SJCRH30 (cell line): ENCODE data around the gene BLOC1S3. TPM values are rescaled to one million over a fixed set of nuclear protein-coding genes. Genes with fewer than 3 reads are reported as not detected.

Source experiments
- DNase-seq, 2 experiments: peaks; one replicate each; pipeline ENCODE4 v3.0.0-alpha.2; 2015 to 2020
- H3K27ac ChIP-seq: fragments of 250-450 bp; sonication (Bioruptor Pico); 2 replicates; pipeline ENCODE4 v1.5.1; 2020; ENCODE audit warnings: mild to moderate bottlenecking, moderate library complexity
- H3K27me3 ChIP-seq: fragments of 250-450 bp; sonication (Bioruptor Pico); 2 replicates; pipeline ENCODE4 v1.5.1; 2020; ENCODE audit warnings: mild to moderate bottlenecking, moderate library complexity
- H3K36me3 ChIP-seq: fragments of 250-450 bp; sonication (Bioruptor Pico); 2 replicates; pipeline ENCODE4 v1.5.1; 2020; ENCODE audit warnings: mild to moderate bottlenecking, moderate library complexity
- H3K4me1 ChIP-seq: fragments of 250-450 bp; sonication (Bioruptor Pico); 2 replicates; pipeline ENCODE4 v1.5.1; 2020; ENCODE audit warnings: mild to moderate bottlenecking, moderate library complexity
- H3K4me3 ChIP-seq: fragments of 250-450 bp; sonication (Bioruptor Pico); 2 replicates; pipeline ENCODE4 v1.5.1; 2020; ENCODE audit warnings: mild to moderate bottlenecking, moderate library complexity
- H3K9me3 ChIP-seq: fragments of 250-450 bp; sonication (Bioruptor Pico); replicated peaks from 2 replicates; pipeline ENCODE4 v1.5.1; 2020; ENCODE audit warnings: mild to moderate bottlenecking, moderate library complexity
- total RNA-seq: library from RNA; depleted of rRNA; stranded (reverse); fragments of >200 nt; shearing (Covaris generic); gene quantifications from 2 replicates; pipeline ENCODE4 v1.2.3, GENCODE V29; 2014

The BLOC1S3 gene
- total RNA-seq, 1 experiment from 2014 or later, result 2.1 TPM

DNA sequence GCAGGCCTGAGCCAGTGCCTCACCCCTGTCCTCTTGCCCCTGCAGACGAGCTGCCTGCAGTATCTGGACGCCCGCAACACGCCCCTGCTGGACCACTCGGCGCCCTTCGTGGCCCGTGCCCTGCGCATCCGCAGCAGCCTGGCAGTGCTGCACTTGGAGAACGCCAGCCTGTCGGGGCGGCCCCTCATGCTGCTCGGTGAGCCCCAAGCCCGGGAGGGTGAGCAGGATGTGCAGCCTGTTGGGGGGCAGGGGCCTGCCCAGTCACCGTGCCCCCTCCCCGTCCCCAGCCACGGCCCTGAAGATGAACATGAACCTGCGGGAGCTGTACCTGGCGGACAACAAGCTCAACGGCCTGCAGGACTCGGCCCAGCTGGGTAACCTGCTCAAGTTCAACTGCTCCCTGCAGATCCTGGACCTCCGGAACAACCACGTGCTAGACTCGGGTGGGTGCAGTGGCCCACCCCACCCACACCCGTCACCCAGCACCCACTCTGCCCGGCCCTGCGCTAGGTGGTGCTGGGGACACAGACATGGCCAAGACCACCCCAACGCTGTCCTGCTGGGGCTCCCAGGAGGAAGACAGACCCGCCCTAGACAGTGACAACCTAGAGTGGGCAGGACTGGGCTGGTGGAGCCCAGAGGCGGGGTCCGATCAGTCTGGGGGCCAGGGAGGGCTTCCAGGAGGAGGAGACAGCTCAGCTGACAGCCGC lies 36.4 kb upstream of the BLOC1S3 start:
- no peak overlapping the region for H3K4me3 ChIP-seq
- H3K27ac ChIP-seq, result no peak overlapping the region
- H3K27me3 ChIP-seq, result no peaks in the 10 kb centered on the region
- no peak for DNase-seq
- no peaks in the 10 kb centered on the region for H3K36me3 ChIP-seq
- no peaks in the 10 kb centered on the region for H3K9me3 ChIP-seq
- H3K4me1 ChIP-seq, result peaks cover 8% of the 10 kb centered on the region

DNA sequence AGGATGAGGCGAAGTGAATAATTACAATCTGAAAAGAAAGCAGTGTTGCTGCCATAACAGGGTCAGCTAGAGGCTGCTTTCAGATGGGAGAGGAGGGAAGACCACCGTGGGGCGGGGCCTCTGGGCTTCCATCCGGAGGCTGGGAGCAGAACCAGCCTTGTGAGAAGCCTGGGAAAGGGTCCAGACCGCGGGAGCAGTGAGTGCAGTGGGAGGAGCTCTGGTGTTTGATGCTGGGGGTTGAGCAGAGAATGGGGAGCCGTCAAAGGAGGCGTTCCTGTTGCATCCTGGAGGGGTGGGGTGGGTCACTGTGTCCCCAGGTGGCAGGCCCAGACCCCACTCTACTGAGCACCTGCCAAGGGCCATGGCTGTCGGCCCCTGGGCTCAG lies 35.9 kb upstream of the BLOC1S3 start:
- no peak overlapping the region for H3K4me3 ChIP-seq
- H3K27ac ChIP-seq, result no peak overlapping the region
- H3K36me3 ChIP-seq, result no peaks in the 10 kb centered on the region
- peaks cover 5% of the 10 kb centered on the region for H3K4me1 ChIP-seq
- DNase-seq, result no peak
- H3K27me3 ChIP-seq, result no peaks in the 10 kb centered on the region
- no peaks in the 10 kb centered on the region for H3K9me3 ChIP-seq

DNA sequence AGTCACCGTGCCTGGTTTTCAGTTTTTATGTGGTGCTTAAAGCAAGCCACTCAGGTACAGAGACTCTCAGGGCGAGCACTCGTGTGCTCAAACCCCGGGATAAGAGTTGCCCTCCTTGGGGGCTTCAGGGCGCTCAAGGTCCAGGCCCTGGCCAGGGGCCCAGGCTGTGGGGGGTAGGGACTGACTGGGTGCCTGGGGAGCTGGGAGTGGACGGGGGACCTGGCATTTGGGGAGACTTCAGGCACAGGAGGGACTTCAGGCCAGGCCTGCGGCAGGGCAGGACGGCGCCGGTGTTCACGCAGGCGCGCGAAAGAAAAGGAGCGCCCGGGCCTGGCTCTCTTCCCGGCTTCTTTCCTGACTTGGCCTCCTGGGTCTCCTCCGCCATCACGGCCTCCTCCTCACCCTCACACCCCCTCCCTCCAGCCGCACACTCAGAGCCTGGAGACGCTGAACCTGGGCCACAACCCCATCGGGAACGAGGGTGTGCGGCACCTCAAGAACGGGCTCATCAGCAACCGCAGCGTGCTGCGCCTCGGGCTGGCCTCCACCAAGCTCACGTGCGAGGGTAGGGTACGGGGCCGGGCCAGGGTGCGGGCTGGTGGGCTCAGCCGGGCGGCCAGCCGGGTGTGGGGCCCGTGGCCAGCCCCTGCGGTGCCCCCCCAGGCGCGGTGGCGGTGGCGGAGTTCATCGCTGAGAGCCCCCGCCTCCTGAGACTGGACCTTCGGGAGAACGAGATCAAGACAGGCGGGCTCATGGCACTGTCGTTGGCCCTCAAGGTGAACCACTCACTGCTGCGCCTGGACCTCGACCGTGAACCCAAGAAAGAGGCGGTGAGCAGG lies 33.9 kb upstream of the BLOC1S3 start:
- H3K4me3 ChIP-seq, result no peak overlapping the region
- H3K27me3 ChIP-seq, result no peaks in the 10 kb centered on the region
- no peaks in the 10 kb centered on the region for H3K36me3 ChIP-seq
- no peak overlapping the region for H3K27ac ChIP-seq
- H3K4me1 ChIP-seq, result no peaks in the 10 kb centered on the region
- DNase-seq, result no peak
- no peaks in the 10 kb centered on the region for H3K9me3 ChIP-seq

DNA sequence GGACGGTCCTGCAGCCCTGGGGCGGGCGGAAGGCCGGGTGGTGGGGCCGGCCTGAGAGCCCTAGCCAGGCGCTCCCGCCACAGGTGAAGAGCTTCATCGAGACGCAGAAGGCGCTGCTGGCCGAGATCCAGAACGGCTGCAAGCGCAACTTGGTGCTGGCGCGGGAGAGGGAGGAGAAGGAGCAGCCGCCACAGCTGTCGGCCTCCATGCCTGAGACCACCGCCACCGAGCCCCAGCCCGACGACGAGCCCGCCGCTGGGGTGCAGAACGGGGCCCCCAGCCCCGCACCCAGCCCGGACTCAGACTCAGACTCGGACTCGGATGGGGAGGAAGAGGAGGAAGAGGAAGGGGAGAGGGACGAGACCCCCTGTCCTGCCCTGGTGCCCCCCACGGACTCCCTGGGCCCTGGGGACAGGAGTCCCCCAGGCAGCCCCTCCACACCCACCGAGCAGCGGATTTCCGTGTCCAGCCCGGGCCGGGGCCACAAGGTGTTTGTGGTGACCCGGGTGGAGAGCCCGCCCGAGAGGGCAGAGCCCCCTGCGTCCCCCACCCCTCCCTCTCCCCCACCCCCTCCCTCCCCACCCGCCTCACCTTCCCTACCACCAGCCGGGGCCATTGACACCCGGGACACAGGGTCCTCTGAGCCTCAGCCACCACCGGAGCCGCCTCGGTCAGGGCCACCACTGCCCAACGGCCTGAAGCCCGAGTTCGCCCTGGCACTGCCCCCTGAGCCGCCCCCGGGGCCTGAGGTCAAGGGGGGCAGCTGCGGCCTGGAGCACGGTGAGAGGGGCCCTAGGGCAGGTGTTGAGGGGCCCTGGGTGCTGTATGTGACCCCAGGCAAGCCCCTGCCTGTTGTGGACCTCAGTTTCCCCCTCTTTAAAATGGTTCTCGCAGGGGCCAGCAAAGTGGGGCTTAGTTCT lies 33.1 kb upstream of the BLOC1S3 start:
- no peaks in the 10 kb centered on the region for H3K9me3 ChIP-seq
- H3K4me1 ChIP-seq, result no peaks in the 10 kb centered on the region
- no peaks in the 10 kb centered on the region for H3K36me3 ChIP-seq
- H3K27me3 ChIP-seq, result no peaks in the 10 kb centered on the region
- DNase-seq, result no peak
- no peak overlapping the region for H3K27ac ChIP-seq
- H3K4me3 ChIP-seq, result no peak overlapping the region

DNA sequence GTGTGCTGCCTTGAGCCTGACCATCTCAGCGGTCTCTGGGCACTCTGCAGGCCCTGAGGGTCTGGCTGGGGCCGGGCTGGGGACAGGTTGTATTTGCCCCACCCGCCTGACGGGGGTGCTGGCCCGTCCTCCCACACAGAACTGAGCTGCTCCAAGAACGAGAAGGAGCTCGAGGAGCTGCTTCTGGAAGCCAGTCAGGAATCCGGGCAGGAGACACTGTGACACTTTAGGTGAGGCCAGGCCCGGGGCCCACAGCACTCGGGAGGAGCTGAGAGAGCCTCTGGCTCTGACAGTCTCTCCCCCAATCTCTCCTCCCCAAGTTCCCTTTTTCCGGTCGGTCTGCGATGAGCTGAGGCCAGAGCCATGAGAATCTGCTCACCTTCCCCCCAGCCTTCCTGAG lies 32.3 kb upstream of the BLOC1S3 start:
- H3K4me1 ChIP-seq, result no peaks in the 10 kb centered on the region
- H3K27ac ChIP-seq, result no peak overlapping the region
- DNase-seq, result no peak
- no peaks in the 10 kb centered on the region for H3K36me3 ChIP-seq
- H3K27me3 ChIP-seq, result no peaks in the 10 kb centered on the region
- H3K9me3 ChIP-seq, result no peaks in the 10 kb centered on the region
- no peak overlapping the region for H3K4me3 ChIP-seq

DNA sequence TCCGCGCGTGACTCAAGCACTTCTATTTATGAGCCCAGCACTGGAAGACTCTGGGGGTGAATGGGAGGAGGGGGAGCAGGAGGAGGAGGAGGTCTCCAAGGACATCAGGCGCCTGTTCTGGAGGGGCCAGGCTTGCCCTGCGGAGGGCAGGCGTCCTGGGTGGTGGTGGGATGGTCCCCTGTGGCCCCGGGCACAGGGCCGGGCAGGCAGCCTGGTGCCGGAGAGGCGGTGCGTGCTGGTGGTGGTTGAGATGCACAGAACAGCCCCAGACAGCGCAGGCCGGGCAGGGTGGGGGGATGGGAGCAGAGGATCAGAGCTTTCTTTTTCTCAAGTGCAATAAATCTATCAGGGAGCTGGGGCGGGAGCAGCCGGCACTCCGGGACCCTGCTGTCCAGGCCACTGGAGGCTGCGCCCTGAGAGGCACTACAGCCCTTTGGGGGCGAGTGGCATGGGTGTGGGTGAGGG lies 31.8 kb upstream of the BLOC1S3 start:
- no peak overlapping the region for H3K4me3 ChIP-seq
- H3K27me3 ChIP-seq, result no peaks in the 10 kb centered on the region
- no peaks in the 10 kb centered on the region for H3K36me3 ChIP-seq
- no peak for DNase-seq
- H3K9me3 ChIP-seq, result no peaks in the 10 kb centered on the region
- H3K4me1 ChIP-seq, result no peaks in the 10 kb centered on the region
- H3K27ac ChIP-seq, result no peak overlapping the region

DNA sequence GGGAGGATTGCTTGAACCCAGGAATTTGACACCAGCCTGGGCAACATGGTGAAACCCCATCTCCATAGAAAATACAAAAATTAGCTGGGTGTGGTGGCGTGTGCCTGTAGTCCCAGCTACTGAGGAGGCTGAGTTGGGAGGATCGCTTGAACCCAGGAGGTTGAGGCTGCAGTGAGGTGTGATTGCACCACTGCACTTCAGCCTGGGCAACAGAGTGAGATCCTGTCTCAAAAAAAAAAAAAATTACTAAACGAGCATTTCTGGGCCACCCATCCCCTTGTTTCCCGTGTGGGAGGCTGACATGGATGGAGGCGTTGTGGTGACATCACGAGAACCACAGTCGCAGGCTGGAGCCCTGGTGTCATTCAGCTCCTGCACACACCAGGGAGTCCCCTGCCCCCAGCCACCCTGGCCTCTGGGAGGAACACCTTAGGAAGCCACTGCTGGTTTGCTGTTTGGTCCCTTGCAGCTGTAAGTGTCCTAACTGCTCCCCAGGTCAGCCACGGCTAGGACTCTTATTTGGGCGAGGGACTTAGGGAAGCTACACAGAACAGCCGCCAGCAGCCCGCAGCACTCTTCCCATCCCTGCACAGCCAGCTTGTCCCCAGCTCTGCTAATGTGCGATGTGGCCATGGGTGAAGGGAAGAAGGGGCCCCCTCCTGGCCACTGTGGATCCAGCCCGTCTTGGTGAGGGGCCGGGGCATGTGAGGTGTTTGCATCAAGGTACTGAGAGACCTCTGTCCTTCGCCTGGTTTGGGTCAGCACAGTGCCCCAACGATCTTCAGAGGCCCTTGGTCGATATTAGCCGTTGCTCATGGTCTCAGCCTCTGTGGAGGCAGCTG lies 30.5 kb upstream of the BLOC1S3 start:
- Histone ChIP-seq H3K36me3 (no peaks in the 10 kb centered on the region), H3K9me3 (no peaks in the 10 kb centered on the region), H3K27ac (no peak overlapping the region), H3K4me1 (no peaks in the 10 kb centered on the region), H3K4me3 (no peak overlapping the region), H3K27me3 (no peaks in the 10 kb centered on the region)
- no peak for DNase-seq

DNA sequence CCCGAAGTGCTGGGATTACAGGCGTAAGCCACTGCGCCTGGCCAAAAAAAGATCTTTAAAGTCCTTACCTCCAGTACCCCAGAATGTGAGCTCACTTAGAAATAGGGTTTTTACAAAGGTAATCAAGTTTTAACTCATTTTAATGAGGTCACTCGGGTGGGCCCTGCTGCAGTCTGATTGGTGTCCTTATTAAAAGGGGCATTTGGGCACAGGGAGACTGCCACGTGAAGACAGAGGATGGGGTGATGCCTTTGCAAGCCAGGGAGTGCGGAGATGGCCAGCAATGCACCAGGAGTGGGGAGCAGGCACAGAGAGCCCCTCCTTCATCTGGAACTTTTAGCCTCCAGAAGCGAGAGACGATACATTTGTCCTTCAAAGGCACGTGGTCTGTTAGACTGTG lies 29.5 kb upstream of the BLOC1S3 start:
- H3K36me3 ChIP-seq, result no peaks in the 10 kb centered on the region
- no peaks in the 10 kb centered on the region for H3K9me3 ChIP-seq
- no peaks in the 10 kb centered on the region for H3K27me3 ChIP-seq
- no peak overlapping the region for H3K27ac ChIP-seq
- DNase-seq, result no peak
- no peak overlapping the region for H3K4me3 ChIP-seq
- H3K4me1 ChIP-seq, result no peaks in the 10 kb centered on the region

DNA sequence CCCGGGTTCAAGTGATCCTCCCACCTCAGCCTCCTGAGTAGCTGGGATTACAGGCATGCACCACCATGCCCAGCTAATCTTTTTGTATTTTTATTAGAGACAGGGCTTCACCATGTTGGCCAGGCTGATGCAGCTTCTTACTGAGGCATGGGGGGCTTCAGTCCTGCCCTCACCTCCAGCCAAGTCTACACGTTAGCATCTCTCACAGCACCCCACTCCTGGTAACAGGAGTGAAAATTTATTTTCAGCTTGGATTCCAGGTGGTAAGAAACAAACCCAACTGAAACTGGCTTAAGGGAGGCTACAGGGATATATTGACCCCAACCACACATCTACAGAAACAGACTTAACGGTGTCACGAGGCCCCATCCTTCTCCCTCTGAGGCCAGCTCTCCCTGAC lies 28.4 kb upstream of the BLOC1S3 start:
- H3K27me3 ChIP-seq, result no peaks in the 10 kb centered on the region
- no peak overlapping the region for H3K4me3 ChIP-seq
- no peaks in the 10 kb centered on the region for H3K9me3 ChIP-seq
- no peaks in the 10 kb centered on the region for H3K36me3 ChIP-seq
- no peak overlapping the region for H3K27ac ChIP-seq
- no peaks in the 10 kb centered on the region for H3K4me1 ChIP-seq
- no peak for DNase-seq

DNA sequence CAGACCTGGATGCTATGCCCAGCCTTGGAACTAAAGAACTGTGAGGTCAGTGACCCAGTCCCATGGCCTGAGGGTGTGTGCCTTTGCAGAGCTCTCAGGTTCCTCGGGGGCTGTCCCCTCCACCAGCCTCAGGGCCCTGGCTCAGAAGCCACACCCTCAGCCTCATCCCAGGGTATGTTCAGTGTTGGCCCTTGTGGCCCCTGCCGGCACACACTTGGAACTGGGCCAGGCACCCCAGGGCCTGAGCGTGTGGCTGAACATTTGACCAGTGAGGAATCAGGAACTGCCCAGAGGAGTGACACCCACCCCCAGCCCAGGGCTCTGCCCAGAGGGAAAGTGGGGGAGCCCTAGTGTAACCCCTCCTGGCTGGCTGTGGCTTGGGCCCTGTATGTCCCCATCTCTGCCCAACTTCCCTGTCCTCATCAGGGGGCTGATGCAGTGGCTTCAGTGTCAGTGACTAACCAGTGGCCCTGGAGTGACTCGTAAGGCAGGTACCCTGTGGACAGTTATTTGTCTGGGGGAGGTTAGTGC lies 27.8 kb upstream of the BLOC1S3 start:
- no peaks in the 10 kb centered on the region for H3K27me3 ChIP-seq
- DNase-seq, result no peak
- H3K27ac ChIP-seq, result no peak overlapping the region
- no peaks in the 10 kb centered on the region for H3K9me3 ChIP-seq
- H3K4me1 ChIP-seq, result no peaks in the 10 kb centered on the region
- H3K36me3 ChIP-seq, result no peaks in the 10 kb centered on the region
- H3K4me3 ChIP-seq, result no peak overlapping the region

DNA sequence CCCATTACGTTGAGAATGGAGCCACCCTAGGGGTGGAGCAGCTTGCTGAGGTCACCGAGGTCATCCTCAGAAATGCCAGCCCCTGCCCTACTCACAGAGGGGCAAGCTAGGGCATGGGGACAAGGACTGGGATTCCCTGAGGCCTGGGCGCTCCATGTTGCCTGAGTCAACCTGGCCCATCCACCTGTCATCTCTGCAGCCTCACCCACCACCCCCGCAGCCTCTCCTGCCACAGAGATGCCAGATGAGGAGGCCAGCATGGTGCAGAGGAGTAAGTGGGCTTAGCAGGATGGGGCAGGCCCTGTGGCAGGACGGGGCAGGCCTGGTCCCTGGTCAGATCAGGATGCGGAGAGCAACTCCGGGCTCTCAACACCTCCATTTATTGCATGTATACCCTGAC lies 27.3 kb upstream of the BLOC1S3 start:
- DNase-seq, result no peak
- Histone ChIP-seq H3K27ac (no peak overlapping the region), H3K36me3 (no peaks in the 10 kb centered on the region), H3K27me3 (no peaks in the 10 kb centered on the region; the same call in 1 of the 2 replicates), H3K4me3 (no peak overlapping the region), H3K4me1 (no peaks in the 10 kb centered on the region), H3K9me3 (no peaks in the 10 kb centered on the region)

DNA sequence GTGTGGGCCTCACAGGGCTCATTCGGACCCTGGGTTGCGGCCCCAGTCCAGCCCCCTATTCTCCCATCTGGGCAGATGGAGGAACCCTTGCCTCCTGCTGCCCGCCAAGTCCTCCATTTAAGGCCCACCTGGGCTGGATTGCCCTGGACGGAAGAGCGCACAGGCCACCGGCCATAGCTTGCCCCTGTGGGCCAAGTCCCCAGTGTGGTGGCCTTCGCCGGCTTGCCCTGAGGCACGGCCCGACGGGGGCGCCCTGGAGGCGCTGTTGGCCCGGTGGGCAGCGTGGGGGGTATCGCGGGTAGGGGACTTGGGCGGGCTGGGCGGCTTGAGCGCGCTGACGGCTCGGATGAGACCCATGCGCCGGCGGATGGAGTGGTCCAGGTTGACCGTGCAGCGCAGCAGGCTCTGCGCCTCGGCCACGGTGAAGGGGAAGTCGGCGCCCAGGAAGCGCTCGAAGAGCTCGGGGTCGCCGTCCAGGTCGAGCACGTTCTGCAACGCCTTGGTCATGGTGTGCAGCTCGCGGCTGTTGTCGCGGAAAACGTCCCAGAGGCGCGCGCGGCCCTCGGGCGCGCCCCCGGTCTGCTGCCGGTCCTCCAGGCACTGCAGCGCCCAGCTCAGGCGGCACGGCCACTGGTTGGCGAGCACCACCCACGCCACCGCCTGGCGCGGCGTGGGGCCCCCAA lies 26.6 kb upstream of the BLOC1S3 start:
- no peak overlapping the region for H3K27ac ChIP-seq
- H3K36me3 ChIP-seq, result no peaks in the 10 kb centered on the region
- H3K4me1 ChIP-seq, result no peaks in the 10 kb centered on the region
- H3K9me3 ChIP-seq, result no peaks in the 10 kb centered on the region
- peaks cover 2% of the 10 kb centered on the region; the same call in 1 of the 2 replicates for H3K27me3 ChIP-seq
- DNase-seq, result no peak
- H3K4me3 ChIP-seq, result no peak overlapping the region

DNA sequence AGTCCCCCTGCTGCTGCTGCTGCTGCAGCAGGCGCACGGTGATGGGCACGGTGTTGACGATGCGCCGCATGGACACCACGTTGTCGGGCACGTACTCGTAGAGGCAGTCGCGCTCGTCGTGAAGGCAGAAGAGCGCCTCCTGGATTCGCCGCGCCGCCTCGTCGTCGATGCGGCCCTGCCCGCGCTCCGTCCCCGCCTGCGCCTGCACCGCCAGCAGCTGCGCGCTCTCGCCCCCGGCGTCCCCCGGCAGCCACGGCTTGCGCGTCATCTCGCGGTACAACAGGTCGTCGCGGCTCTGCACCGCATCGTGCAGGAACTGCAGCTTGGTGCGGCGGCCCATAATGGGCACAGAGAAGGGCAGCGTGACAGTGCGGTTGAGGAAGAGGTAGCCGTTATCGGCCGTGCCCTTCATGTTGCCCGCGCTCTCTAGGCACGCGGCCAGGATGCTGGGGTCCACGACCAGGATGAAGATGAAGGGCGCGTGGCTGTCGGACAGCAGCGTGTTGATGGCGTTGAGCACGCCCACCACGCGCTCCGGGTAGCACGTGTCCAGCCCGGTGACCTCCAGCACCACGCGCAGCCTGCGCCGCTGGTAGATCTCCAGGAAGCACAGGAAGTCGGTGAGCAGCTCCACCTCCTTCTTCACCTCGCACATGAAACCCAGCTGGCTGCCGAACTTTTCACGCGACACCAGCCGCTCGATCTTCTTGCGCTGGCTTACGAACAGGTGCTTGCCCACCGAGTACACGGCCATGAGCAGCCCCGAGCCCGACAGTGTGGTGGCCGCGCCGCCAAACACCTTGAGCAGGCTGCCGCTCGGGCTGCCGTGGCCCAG lies 25.9 kb upstream of the BLOC1S3 start:
- H3K27ac ChIP-seq, result no peak overlapping the region
- H3K9me3 ChIP-seq, result no peaks in the 10 kb centered on the region
- no peak for DNase-seq
- H3K4me1 ChIP-seq, result no peaks in the 10 kb centered on the region
- H3K27me3 ChIP-seq, result peaks cover 5% of the 10 kb centered on the region; the same call in 1 of the 2 replicates
- H3K4me3 ChIP-seq, result no peak overlapping the region
- H3K36me3 ChIP-seq, result no peaks in the 10 kb centered on the region
